Measurements from ENCODE around the gene TVP23A.

The TVP23A gene

DNA sequence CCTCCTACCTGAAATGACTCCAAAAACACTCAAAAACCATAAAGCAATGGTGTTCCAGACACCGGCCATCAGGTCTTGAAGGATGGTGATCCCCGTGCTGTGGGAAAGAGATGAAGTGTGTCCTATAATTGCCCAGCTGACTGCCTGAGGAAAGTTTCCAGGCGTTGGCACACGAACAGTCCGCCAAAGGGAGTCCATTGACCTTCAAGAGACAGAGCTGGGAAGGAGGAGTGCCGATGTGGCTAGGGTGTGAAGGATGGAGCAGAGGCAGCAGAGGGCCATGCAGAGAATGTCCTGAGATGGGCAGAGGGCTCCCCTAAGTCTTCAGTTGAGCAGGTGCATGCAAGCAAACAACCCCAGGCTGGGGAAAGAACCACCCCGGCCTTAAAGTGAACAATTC is 86.8 kb downstream of the TVP23A start:
- TF ChIP-seq ZNF624 (tag by site-specific recombination; IDR thresholded peaks at IDR 0.05) (no peak), ZNF174 (tag by site-specific recombination; IDR thresholded peaks at IDR 0.05) (no peak), ZNF747 (tag by site-specific recombination; IDR thresholded peaks at IDR 0.05) (no peak), ZNF114 (tag by site-specific recombination; IDR thresholded peaks at IDR 0.05) (no peak), ZNF514 (tag by site-specific recombination; IDR thresholded peaks at IDR 0.05) (no peak), ZNF664 (tag by site-specific recombination; IDR thresholded peaks at IDR 0.05) (no peak), ZNF155 (tag by site-specific recombination; IDR thresholded peaks at IDR 0.05) (no peak), ZNF24 (tag by site-specific recombination; IDR thresholded peaks at IDR 0.05) (no peak), ZNF133 (tag by site-specific recombination; IDR thresholded peaks at IDR 0.05) (no peak), ZNF776 (tag by site-specific recombination; IDR thresholded peaks at IDR 0.05; ENCODE audit: borderline replicate concordance) (no peak), ZBTB20 (tag by site-specific recombination; IDR thresholded peaks at IDR 0.05) (no peak), PRDM4 (tag by site-specific recombination; IDR thresholded peaks at IDR 0.05) (no peak), PRDM10 (tag by site-specific recombination; IDR thresholded peaks at IDR 0.05) (no peak), ZNF707 (tag by site-specific recombination; IDR thresholded peaks at IDR 0.05) (no peak)
- ChIA-PET CTCF (interaction anchor here (0.9 to 2.5 kb wide), 3 partner anchors 63 to 217 kb away, joined by 6 to 23 read pairs (median 13); no protein-coding TSS in a partner anchor), POLR2A (no interaction called here)
- Histone ChIP-seq H3K4me1 (ENCODE audit: control insufficient read depth, insufficient read depth, low read length) (no peaks in the 10 kb centered on the region), H3K27ac (ENCODE audit: extremely low read depth, low read depth, low read length) (no peak overlapping the region), H3K9me3 (ENCODE audit: control insufficient read depth, insufficient read depth, low read depth, low read length) (no peaks in the 10 kb centered on the region), H3K36me3 (ENCODE audit: control insufficient read depth in 2 of 2, insufficient read depth in 1 of 2, low read length in 2 of 2) (no peaks in the 10 kb centered on the region), H3K4me3 (ENCODE audit: low read depth, low read length) (no peak overlapping the region)

DNA sequence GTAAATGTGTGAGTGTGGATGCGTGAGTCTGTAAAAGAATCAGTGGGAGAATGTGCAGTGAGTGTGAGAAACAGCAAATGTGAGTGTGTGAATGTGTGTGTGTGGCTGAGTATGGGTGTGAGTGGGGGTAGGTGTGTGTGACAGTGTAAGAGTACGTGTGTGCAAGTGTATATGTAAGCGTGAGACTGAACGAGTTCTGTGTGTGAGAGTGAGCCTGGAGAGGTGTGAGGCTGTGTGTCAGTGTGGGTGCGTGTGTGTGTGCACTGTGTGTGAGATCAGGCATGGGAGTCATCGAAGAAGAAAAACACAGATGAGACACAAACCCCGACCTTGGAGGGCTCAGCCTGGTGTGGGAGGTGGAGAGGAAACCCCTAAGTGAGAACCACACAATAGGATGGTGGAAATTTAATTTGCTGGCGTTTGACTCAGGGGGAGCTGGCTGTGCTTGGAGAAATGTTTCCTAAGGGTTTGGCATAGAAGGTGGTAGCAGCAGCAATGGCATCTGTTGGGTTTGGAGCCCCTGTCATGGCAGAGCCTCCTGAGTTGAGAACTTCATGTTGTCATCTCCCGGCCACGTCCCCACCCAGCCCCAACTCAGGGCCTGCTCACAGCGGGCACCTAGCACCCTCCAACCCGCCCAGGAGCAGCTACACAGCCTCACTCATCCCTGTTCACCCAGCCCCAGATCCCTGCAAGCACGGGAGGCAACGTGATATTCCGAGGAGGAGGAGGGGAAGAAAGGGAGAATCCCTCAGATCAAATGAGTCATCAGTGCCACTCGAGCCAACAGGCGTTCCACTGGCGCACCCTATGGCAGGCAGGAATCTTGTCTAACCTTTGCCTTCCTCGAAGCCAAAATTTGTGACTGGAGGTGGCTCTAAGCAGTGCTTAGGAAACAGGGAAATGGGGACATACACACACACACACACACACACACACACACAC is 89.2 kb downstream of the TVP23A start:
- POLR2A ChIA-PET, result no interaction called here
- Histone ChIP-seq H3K4me3 (ENCODE audit: low read depth, low read length) (no peak overlapping the region), H3K36me3 (ENCODE audit: control insufficient read depth in 2 of 2, insufficient read depth in 1 of 2, low read length in 2 of 2) (no peaks in the 10 kb centered on the region), H3K27ac (ENCODE audit: extremely low read depth, low read depth, low read length) (no peak overlapping the region), H3K4me1 (ENCODE audit: control insufficient read depth, insufficient read depth, low read length) (no peaks in the 10 kb centered on the region), H3K9me3 (ENCODE audit: control insufficient read depth, insufficient read depth, low read depth, low read length) (no peaks in the 10 kb centered on the region)
- CTCF ChIA-PET, result interaction anchor here (0.5 to 1.5 kb wide), 3 partner anchors 10 to 608 kb away, joined by 3 to 4 read pairs (median 3); no protein-coding TSS in a partner anchor
- TF ChIP-seq, protein P1, sequence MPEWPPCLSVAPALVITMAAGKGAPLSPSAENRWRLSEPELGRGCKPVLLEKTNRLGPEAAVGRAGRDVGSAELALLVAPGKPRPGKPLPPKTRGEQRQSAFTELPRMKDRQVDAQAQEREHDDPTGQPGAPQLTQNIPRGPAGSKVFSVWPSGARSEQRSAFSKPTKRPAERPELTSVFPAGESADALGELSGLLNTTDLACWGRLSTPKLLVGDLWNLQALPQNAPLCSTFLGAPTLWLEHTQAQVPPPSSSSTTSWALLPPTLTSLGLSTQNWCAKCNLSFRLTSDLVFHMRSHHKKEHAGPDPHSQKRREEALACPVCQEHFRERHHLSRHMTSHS (tag by site-specific recombination; IDR thresholded peaks at IDR 0.05), result no peak
- TF ChIP-seq ZXDB (tag by site-specific recombination; IDR thresholded peaks at IDR 0.05) (0 out of 2 replicates have a peak, but pooled peaks have one; percentile 38), KLF1 (tag by site-specific recombination; IDR thresholded peaks at IDR 0.05) (peak; percentile 48; the same call in 1 of the 2 replicates), ZNF654 (tag by site-specific recombination; IDR thresholded peaks at IDR 0.05; ENCODE audit: low read depth) (peak; percentile 9; the same call in 1 of the 2 replicates), INSM2 (tag by site-specific recombination; IDR thresholded peaks at IDR 0.05) (0 out of 2 replicates have a peak, but pooled peaks have one; percentile 37)
- TF ChIP-seq, protein P2, sequence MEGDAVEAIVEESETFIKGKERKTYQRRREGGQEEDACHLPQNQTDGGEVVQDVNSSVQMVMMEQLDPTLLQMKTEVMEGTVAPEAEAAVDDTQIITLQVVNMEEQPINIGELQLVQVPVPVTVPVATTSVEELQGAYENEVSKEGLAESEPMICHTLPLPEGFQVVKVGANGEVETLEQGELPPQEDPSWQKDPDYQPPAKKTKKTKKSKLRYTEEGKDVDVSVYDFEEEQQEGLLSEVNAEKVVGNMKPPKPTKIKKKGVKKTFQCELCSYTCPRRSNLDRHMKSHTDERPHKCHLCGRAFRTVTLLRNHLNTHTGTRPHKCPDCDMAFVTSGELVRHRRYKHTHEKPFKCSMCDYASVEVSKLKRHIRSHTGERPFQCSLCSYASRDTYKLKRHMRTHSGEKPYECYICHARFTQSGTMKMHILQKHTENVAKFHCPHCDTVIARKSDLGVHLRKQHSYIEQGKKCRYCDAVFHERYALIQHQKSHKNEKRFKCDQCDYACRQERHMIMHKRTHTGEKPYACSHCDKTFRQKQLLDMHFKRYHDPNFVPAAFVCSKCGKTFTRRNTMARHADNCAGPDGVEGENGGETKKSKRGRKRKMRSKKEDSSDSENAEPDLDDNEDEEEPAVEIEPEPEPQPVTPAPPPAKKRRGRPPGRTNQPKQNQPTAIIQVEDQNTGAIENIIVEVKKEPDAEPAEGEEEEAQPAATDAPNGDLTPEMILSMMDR (tag by site-specific recombination; IDR thresholded peaks at IDR 0.05), result 0 out of 2 replicates have a peak, but pooled peaks have one; percentile 34
- TF ChIP-seq, protein P3, sequence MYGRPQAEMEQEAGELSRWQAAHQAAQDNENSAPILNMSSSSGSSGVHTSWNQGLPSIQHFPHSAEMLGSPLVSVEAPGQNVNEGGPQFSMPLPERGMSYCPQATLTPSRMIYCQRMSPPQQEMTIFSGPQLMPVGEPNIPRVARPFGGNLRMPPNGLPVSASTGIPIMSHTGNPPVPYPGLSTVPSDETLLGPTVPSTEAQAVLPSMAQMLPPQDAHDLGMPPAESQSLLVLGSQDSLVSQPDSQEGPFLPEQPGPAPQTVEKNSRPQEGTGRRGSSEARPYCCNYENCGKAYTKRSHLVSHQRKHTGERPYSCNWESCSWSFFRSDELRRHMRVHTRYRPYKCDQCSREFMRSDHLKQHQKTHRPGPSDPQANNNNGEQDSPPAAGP (tag by site-specific recombination; IDR thresholded peaks at IDR 0.05), result peak; percentile 65; the same call in 1 of the 2 replicates

Measured in HEK293 (cell line).